Measurements from ENCODE around the gene LRP2. TPM values are rescaled to one million over a fixed set of nuclear protein-coding genes. Genes with fewer than 3 reads are reported as not detected.

LRP2 gene
- total and polyA plus RNA-seq, 2 experiments from 2014 or later = 8.1 to 38.3 TPM

DNA sequence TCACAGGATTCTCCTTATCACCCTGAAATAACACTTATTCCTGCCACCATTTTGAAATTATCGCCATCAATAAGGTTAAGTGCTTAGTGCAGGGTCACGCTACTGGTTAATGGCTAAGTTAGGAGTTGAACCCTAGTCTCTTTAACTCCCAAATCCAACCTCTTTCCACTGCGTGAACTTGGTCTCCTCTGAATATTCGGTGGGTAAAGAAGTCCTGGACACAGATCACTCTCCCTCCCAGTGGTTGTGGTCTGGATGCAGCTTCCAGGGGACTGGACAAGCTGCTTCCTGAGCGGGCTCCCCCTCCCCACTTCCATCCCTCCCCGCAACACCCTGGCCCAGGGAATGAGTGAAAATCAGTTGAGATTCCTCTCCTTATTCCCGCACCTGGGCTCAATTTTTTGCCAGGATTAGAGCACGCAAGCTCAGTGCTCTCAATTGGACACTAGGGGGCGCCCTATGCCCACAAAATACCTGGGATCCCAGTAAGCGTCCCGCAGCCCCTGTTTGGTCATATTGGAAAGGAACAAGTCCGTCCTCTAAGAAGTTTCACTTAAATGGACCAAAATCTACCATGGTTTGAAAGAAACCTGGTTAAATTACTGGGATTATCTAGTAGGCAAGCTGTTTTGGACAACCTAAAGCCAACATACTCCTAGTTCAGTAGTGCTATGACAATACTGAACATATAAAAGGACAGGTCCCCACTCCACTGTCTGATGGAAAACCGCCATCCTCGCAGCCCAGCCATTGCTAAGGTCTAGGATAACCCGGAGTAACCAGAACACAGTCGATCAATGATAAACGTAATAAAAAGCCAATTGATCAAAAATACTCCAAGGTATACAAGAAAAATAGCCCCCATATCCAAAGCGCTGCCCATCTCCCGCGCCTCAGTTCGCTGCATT lies 252.6 kb downstream of the LRP2 start:
- Histone ChIP-seq H3K4me1 (ENCODE audit: insufficient read depth) (no peaks in the 10 kb centered on the region), H3K27me3 (peaks cover 9% of the 10 kb centered on the region), H3K9me2 (replicated peaks; ENCODE audit: insufficient read depth) (no peaks in the 10 kb centered on the region), H2AFZ (peak overlapping the region; percentile 16), H3K27ac (no peak overlapping the region), H3K9me3 (ENCODE audit: low read depth) (no peaks in the 10 kb centered on the region), H3K36me3 (replicated peaks; ENCODE audit: insufficient read depth, low read depth) (no peaks in the 10 kb centered on the region), H3K4me3 (no peak overlapping the region), H4K20me1 (ENCODE audit: insufficient read depth, poor library complexity, severe bottlenecking) (no peaks in the 10 kb centered on the region), H3K4me2 (peak overlapping the region; percentile 48), H3K79me2 (no peaks in the 10 kb centered on the region)
- TF ChIP-seq, protein P1, sequence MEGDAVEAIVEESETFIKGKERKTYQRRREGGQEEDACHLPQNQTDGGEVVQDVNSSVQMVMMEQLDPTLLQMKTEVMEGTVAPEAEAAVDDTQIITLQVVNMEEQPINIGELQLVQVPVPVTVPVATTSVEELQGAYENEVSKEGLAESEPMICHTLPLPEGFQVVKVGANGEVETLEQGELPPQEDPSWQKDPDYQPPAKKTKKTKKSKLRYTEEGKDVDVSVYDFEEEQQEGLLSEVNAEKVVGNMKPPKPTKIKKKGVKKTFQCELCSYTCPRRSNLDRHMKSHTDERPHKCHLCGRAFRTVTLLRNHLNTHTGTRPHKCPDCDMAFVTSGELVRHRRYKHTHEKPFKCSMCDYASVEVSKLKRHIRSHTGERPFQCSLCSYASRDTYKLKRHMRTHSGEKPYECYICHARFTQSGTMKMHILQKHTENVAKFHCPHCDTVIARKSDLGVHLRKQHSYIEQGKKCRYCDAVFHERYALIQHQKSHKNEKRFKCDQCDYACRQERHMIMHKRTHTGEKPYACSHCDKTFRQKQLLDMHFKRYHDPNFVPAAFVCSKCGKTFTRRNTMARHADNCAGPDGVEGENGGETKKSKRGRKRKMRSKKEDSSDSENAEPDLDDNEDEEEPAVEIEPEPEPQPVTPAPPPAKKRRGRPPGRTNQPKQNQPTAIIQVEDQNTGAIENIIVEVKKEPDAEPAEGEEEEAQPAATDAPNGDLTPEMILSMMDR (IDR thresholded peaks at IDR 0.05; ENCODE audit: poor library complexity) = peak; percentile 92
- TF ChIP-seq EZH2phosphoT487 (IDR thresholded peaks at IDR 0.05; ENCODE audit: low read depth, severe bottlenecking, unreplicated experiment) = no peak
- WGBS (ENCODE audit: low lambda C conversion rate, missing lambda C conversion rate) = 50% methylated on average over 21 of the region's 21 CpGs
- peak; percentile 90 for DNase-seq (ENCODE audit: low spot score)

DNA sequence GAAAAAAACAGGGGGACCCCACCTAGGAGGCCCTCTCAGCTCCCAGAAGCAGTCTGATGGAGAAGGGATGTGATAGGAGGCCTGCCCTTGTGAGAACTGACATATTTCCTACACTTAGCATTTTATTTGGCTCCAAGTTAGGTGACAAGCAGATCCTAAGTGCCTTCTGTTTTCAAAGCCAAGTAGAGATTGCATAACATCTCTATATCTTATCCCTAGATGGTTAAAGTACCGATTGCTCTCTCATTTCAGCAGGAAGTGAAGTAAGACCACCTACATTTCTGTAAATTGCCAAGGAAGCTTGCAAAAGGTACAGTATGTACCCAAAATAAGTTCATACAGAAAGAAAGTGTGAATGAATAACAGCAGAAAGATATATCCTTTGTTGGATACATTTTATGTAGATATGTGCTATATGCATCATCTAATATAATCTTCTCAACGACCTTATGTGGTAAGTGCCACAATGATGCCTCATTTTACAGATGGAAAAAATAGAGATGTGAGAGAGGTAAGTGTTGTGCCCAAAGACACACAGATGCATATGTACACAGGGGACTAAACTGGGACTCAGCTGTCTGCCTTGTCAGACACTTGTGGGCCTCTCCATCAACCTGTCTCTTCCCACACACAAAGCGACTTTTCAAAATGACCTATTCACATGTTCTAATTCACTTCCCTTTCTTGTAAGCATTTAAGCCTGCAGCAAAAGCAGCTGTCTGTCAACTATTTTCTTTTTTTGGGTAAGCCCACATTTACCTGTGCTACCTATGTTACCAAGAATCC lies 254.0 kb downstream of the LRP2 start:
- Histone ChIP-seq H3K4me2 (no peak overlapping the region), H4K20me1 (ENCODE audit: insufficient read depth, poor library complexity, severe bottlenecking) (no peaks in the 10 kb centered on the region), H3K4me3 (no peak overlapping the region), H3K36me3 (replicated peaks; ENCODE audit: insufficient read depth, low read depth) (no peaks in the 10 kb centered on the region), H2AFZ (no peak overlapping the region), H3K27me3 (peaks cover 9% of the 10 kb centered on the region), H3K4me1 (ENCODE audit: insufficient read depth) (no peaks in the 10 kb centered on the region), H3K9me3 (ENCODE audit: low read depth) (no peaks in the 10 kb centered on the region), H3K79me2 (no peaks in the 10 kb centered on the region), H3K27ac (no peak overlapping the region), H3K9me2 (replicated peaks; ENCODE audit: insufficient read depth) (no peaks in the 10 kb centered on the region)
- no peak for DNase-seq (ENCODE audit: low spot score)
- 73% methylated on average over 3 of the region's 3 CpGs for WGBS (ENCODE audit: low lambda C conversion rate, missing lambda C conversion rate)
- TF ChIP-seq, protein P1 (IDR thresholded peaks at IDR 0.05; ENCODE audit: poor library complexity) = no peak
- no peak for TF ChIP-seq EZH2phosphoT487 (IDR thresholded peaks at IDR 0.05; ENCODE audit: low read depth, severe bottlenecking, unreplicated experiment)
- no peak for TF ChIP-seq EZH2 (IDR thresholded peaks at IDR 0.05; ENCODE audit: borderline replicate concordance)

DNA sequence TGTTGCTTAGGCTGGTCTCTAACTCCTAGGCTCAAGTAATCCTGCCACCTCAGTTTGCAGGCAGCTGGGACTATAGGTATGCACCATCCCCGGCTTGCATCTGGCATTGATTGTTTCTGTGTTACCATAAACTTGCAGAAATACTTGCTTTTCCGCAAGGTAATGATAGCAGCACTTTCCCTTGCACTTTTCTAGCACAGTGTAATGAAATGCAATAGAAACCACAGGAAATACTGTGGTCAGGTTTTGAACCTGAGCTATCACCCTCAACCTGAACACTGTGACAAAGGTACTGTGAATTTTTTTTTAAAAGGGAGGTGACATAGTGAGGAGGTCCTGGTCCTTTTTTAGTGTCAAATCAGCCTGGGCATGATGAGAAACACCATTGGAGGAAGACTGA lies 254.7 kb downstream of the LRP2 start:
- Histone ChIP-seq H3K4me1 (ENCODE audit: insufficient read depth) (no peaks in the 10 kb centered on the region), H3K36me3 (replicated peaks; ENCODE audit: insufficient read depth, low read depth) (no peaks in the 10 kb centered on the region), H2AFZ (no peak overlapping the region), H3K4me2 (no peak overlapping the region), H3K27ac (no peak overlapping the region), H4K20me1 (ENCODE audit: insufficient read depth, poor library complexity, severe bottlenecking) (no peaks in the 10 kb centered on the region), H3K4me3 (no peak overlapping the region), H3K79me2 (no peaks in the 10 kb centered on the region), H3K27me3 (peaks cover 9% of the 10 kb centered on the region), H3K9me2 (replicated peaks; ENCODE audit: insufficient read depth) (no peaks in the 10 kb centered on the region), H3K9me3 (ENCODE audit: low read depth) (no peaks in the 10 kb centered on the region)
- DNase-seq (ENCODE audit: low spot score) = no peak
- 71% methylated on average over 2 of the region's 2 CpGs for WGBS (ENCODE audit: low lambda C conversion rate, missing lambda C conversion rate)
- TF ChIP-seq EZH2 (IDR thresholded peaks at IDR 0.05; ENCODE audit: borderline replicate concordance) = no peak
- TF ChIP-seq, protein P1 (IDR thresholded peaks at IDR 0.05; ENCODE audit: poor library complexity) = no peak

Measured in hepatocyte (in vitro differentiated cells).